Measurements from ENCODE around the gene E2F4. TPM values are rescaled to one million over a fixed set of nuclear protein-coding genes. Genes with fewer than 3 reads are reported as not detected.
A peak's percentile ranks its signal among the peaks of the same experiment; 100 is the strongest.

The E2F4 gene
- total and polyA plus RNA-seq, 10 of the 15 experiments (the other 5 are each of a cell fraction or from before 2014, with no cell fraction given), result 11.7 to 132 (median 95.9) TPM

DNA sequence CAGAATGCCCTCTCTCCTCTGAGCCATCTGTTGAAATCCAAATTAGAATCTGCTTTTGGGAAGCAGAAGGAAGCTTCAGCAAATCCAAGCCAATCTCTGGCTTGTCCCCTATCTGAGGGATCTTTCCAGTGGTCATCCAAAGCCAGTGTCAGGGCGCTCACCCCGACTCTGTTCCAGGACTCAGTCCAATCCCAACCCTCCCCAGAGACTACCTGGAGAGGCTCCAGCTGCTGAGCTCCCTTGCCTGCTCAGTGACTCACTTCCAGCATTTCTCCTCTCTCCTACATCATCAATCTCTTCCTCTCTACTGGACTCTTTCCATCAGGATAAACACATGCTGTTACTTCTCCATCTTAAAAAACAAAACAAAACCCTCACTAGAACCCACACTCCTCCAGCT lies 10.6 kb upstream of the E2F4 start (continued):
- no peak for TF ChIP-seq IRF4 (IDR thresholded peaks at IDR 0.05; ENCODE audit: low read depth, low read length)

DNA sequence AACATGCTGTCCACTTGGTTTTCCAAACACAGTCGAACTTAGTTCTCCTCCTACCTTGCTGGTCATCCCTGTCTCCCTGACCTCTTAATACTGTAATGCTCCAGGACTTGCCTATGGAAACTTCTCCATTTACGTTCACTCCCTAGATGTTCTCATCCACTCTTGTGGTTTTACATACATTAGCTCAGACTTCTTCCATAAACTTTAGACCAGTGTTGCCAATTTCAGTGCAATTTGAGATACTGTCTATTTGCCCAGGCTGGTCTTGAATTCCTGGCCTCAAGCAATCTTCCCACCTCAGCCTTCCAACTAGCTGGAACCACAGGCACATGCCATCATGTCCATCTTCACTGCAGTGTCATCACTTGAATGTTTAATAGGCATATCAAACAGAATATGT lies 9.7 kb upstream of the E2F4 start:
- Histone ChIP-seq H3K27ac (ENCODE audit: control insufficient read depth, insufficient read depth) (no peak overlapping the region), H3K27me3 (replicated peaks in 1 of 2; ENCODE audit: control insufficient read depth in 2 of 2, insufficient read depth in 2 of 2, low read length in 1 of 2) (peaks cover 0 to 3% of the 10 kb centered on the region in 2 experiments; a peak in 2 of 4 replicates), H3K4me2 (ENCODE audit: control insufficient read depth, insufficient read depth) (peak overlapping the region; percentile 84), H3K9me3 (replicated peaks; ENCODE audit: control insufficient read depth, insufficient read depth, low read length) (no peaks in the 10 kb centered on the region), H4K20me1 (ENCODE audit: control insufficient read depth, insufficient read depth) (no peaks in the 10 kb centered on the region; the same call in 1 of the 2 replicates), H3K9ac (ENCODE audit: control insufficient read depth, insufficient read depth, low read length) (no peak overlapping the region), H3K79me2 (ENCODE audit: control insufficient read depth, insufficient read depth, low read length) (peaks cover 5% of the 10 kb centered on the region), H2AFZ (ENCODE audit: control insufficient read depth, low read depth, low read length) (no peak overlapping the region), H3K36me3 (ENCODE audit: control insufficient read depth in 2 of 2, insufficient read depth in 2 of 2, low read length in 1 of 2) (no peaks in the 10 kb centered on the region), H3K4me1 (ENCODE audit: control insufficient read depth, insufficient read depth, low read length) (peaks cover 13% of the 10 kb centered on the region), H3K4me3 (peak overlapping the region; percentile 76)
- FAIRE-seq (no peak), DNase-seq (ENCODE audit: low read depth, low spot score) (no peak), ATAC-seq (no peak)
- ChIA-PET SMC1A (ENCODE audit: uncharacterized antibody, unreplicated experiment) (interaction anchor here (1.0 to 1.2 kb wide), 3 partner anchors 9 to 164 kb away, joined by 3 to 4 read pairs (median 4); partner anchors contain the start of gene B3GNT9), RAD21 (ENCODE audit: unreplicated experiment) (interaction anchor here (0.7 to 2.0 kb wide), 6 partner anchors 21 to 164 kb away, joined by 3 to 6 read pairs (median 4); partner anchors contain the start of genes FBXL8 and TRADD), POLR2A (interaction anchor here (0.6 to 1.6 kb wide), 8 partner anchors 8 to 151 kb away, joined by 3 to 5 read pairs (median 3); partner anchors contain the start of gene FHOD1), CTCF (interaction anchor here (1.0 to 3.2 kb wide), 7 partner anchors 12 to 223 kb away, joined by 3 to 28 read pairs (median 3); partner anchors contain the start of genes FBXL8, NOL3 and TRADD)
- BruUV-seq (replicated peaks), result no TSS peak
- intact Hi-C loops (cut with micrococcal nuclease; ENCODE audit: unreplicated experiment), result no loop called here
- in situ Hi-C loops (cut with MboI), result no loop called here
- 78% methylated on average over 2 of the region's 2 CpGs for WGBS (ENCODE audit: insufficient coverage, insufficient replicate concordance, low lambda C conversion rate, missing lambda C conversion rate)
- no peak for TF ChIP-seq SMARCA5 (IDR thresholded peaks at IDR 0.05)
- no peak for TF ChIP-seq ZZZ3 (IDR thresholded peaks at IDR 0.05; ENCODE audit: control insufficient read depth, insufficient read length, low read depth)
- no peak for TF ChIP-seq GATAD2B (conservative IDR thresholded peaks at IDR 0.05; ENCODE audit: low read depth)
- no peak for TF ChIP-seq STAT3 (IDR thresholded peaks at IDR 0.05; ENCODE audit: low read depth, low read length)
- no peak for TF ChIP-seq BCLAF1 (IDR thresholded peaks at IDR 0.05)
- no peak for TF ChIP-seq CBX5 (IDR thresholded peaks at IDR 0.05; ENCODE audit: low read depth)
- no peak for TF ChIP-seq CEBPZ (IDR thresholded peaks at IDR 0.05; ENCODE audit: low read depth, low read length)
- no peak for TF ChIP-seq RELA (IDR thresholded peaks at IDR 0.05; ENCODE audit: borderline replicate concordance, partially characterized antibody)
- TF ChIP-seq WRNIP1 (IDR thresholded peaks at IDR 0.05; ENCODE audit: borderline replicate concordance, low read depth, low read length), result no peak
- TF ChIP-seq YBX1 (IDR thresholded peaks at IDR 0.05), result no peak
- no peak for TF ChIP-seq RB1 (IDR thresholded peaks at IDR 0.05; ENCODE audit: borderline replicate concordance)
- TF ChIP-seq, protein P1, sequence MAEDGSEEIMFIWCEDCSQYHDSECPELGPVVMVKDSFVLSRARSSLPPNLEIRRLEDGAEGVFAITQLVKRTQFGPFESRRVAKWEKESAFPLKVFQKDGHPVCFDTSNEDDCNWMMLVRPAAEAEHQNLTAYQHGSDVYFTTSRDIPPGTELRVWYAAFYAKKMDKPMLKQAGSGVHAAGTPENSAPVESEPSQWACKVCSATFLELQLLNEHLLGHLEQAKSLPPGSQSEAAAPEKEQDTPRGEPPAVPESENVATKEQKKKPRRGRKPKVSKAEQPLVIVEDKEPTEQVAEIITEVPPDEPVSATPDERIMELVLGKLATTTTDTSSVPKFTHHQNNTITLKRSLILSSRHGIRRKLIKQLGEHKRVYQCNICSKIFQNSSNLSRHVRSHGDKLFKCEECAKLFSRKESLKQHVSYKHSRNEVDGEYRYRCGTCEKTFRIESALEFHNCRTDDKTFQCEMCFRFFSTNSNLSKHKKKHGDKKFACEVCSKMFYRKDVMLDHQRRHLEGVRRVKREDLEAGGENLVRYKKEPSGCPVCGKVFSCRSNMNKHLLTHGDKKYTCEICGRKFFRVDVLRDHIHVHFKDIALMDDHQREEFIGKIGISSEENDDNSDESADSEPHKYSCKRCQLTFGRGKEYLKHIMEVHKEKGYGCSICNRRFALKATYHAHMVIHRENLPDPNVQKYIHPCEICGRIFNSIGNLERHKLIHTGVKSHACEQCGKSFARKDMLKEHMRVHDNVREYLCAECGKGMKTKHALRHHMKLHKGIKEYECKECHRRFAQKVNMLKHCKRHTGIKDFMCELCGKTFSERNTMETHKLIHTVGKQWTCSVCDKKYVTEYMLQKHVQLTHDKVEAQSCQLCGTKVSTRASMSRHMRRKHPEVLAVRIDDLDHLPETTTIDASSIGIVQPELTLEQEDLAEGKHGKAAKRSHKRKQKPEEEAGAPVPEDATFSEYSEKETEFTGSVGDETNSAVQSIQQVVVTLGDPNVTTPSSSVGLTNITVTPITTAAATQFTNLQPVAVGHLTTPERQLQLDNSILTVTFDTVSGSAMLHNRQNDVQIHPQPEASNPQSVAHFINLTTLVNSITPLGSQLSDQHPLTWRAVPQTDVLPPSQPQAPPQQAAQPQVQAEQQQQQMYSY (CRISPR knock-in tag; IDR thresholded peaks at IDR 0.05), result no peak
